Measurements from ENCODE around the gene APBB2. TPM values are rescaled to one million over a fixed set of nuclear protein-coding genes. Genes with fewer than 3 reads are reported as not detected.

APBB2 gene
- total and polyA plus RNA-seq, 11 donors: 8.6 to 39.1 (median 26.7) TPM

GRCh38 chr4:41256131-41256739 lies 41.9 kb upstream of the APBB2 start:
- peak overlapping the region in 11 of 12 donors; percentile 42 to 67 (median 55) for H3K4me3 ChIP-seq
- peaks cover 4 to 43% (median 13%) of the 10 kb centered on the region in 9 donors for H3K27me3 ChIP-seq
- 20 to 37% (median 33%) methylated on average over 13 of the region's 13 CpGs for WGBS, 4 donors
- TF ChIP-seq POLR2A (IDR thresholded peaks at IDR 0.05) (no peak), CTCF (IDR thresholded peaks at IDR 0.05) (no peak)
- H3K36me3 ChIP-seq: peaks cover 0 to 6% (median 0%) of the 10 kb centered on the region in 9 donors
- DNase-seq (no peak), ATAC-seq (no peak)
- H3K27ac ChIP-seq: no peak overlapping the region
- H3K4me1 ChIP-seq: peaks cover 3 to 23% (median 14%) of the 10 kb centered on the region in 12 donors
- intact Hi-C loops (cut with DNase I): loop anchor here in 3 of 10 donors (5.0 to 10.0 kb wide), 2 partner anchors 629 to 631 kb away; no protein-coding TSS in a partner anchor
- no peaks in the 10 kb centered on the region for H3K9me3 ChIP-seq

GRCh38 chr4:41245983-41246382 lies 31.6 kb upstream of the APBB2 start:
- no peak for DNase-seq
- WGBS, 4 donors: 81 to 92% (median 89%) methylated on average over 1 of the region's 1 CpG
- Histone ChIP-seq H3K4me3 (no peak overlapping the region), H3K27me3 (peaks cover 0 to 10% (median 0%) of the 10 kb centered on the region in 9 donors), H3K4me1 (no peaks in the 10 kb centered on the region), H3K36me3 (no peaks in the 10 kb centered on the region), H3K27ac (no peak overlapping the region), H3K9me3 (no peaks in the 10 kb centered on the region)
- TF ChIP-seq CTCF (IDR thresholded peaks at IDR 0.05) (no peak), POLR2A (IDR thresholded peaks at IDR 0.05) (no peak)
- intact Hi-C loops (cut with DNase I): no loop called here
- no peak for ATAC-seq

- H3K27me3 ChIP-seq: peaks cover 0 to 10% (median 0%) of the 10 kb centered on the region in 9 donors
- TF ChIP-seq CTCF (IDR thresholded peaks at IDR 0.05) (no peak), POLR2A (IDR thresholded peaks at IDR 0.05) (no peak)
- no peak for DNase-seq
- H3K36me3 ChIP-seq: no peaks in the 10 kb centered on the region
- no peak overlapping the region for H3K4me3 ChIP-seq
- intact Hi-C loops (cut with DNase I): no loop called here
- no peak overlapping the region for H3K27ac ChIP-seq
- no peaks in the 10 kb centered on the region for H3K4me1 ChIP-seq
- ATAC-seq: no peak
- no peaks in the 10 kb centered on the region for H3K9me3 ChIP-seq
- 73 to 94% (median 92%) methylated on average over 1 of the region's 1 CpG for WGBS, 4 donors
Measured at GRCh38 chr4:41241919-41242318, 27.6 kb upstream of the APBB2 start.

- Histone ChIP-seq H3K9me3 (no peaks in the 10 kb centered on the region), H3K4me3 (no peak overlapping the region), H3K27ac (no peak overlapping the region), H3K36me3 (no peaks in the 10 kb centered on the region), H3K4me1 (no peaks in the 10 kb centered on the region), H3K27me3 (no peaks in the 10 kb centered on the region)
- DNase-seq (no peak), ATAC-seq (no peak)
- TF ChIP-seq CTCF (IDR thresholded peaks at IDR 0.05) (no peak), POLR2A (IDR thresholded peaks at IDR 0.05) (no peak)
- WGBS, 4 donors: 90 to 98% (median 92%) methylated on average over 1 of the region's 1 CpG
- intact Hi-C loops (cut with DNase I): no loop called here
Measured at GRCh38 chr4:41236508-41236907, 22.2 kb upstream of the APBB2 start.

Data from heart left ventricle (tissue), 16 donors.